Measurements from ENCODE around the gene CARD11. TPM values are rescaled to one million over a fixed set of nuclear protein-coding genes. Genes with fewer than 3 reads are reported as not detected.

CARD11 gene
- total and polyA plus RNA-seq, 5 donors from 2014 or later, result 7.1 to 118 (median 10.8) TPM

- no peak for DNase-seq
- Histone ChIP-seq H3K9me3 (ENCODE audit: control insufficient read depth in 2 of 2, low read length in 2 of 2) (no peaks in the 10 kb centered on the region), H3K4me1 (ENCODE audit: control insufficient read depth, insufficient read depth, low read length, poor library complexity, severe bottlenecking) (peaks cover 42% of the 10 kb centered on the region), H3K4me3 (ENCODE audit: low read depth, low read length) (no peak overlapping the region), H3K36me3 (ENCODE audit: control insufficient read depth, insufficient read depth, low read length) (peaks cover 22% of the 10 kb centered on the region), H3K27ac (ENCODE audit: insufficient read depth, low read length, poor library complexity, severe bottlenecking) (no peak overlapping the region), H3K27me3 (ENCODE audit: control insufficient read depth, insufficient read depth, low read length) (no peaks in the 10 kb centered on the region)
- H3K36me3 Mint-ChIP-seq, result peaks cover 15% of the 10 kb centered on the region
- no peaks in the 10 kb centered on the region for H3K27me3 Mint-ChIP-seq
- peak overlapping the region in 2 of 4 donors; percentile 29 to 62 for H3K4me3 Mint-ChIP-seq
- peak overlapping the region; percentile 79 to 94 (median 81) for H3K27ac Mint-ChIP-seq
- no peaks in the 10 kb centered on the region for H3K9me3 Mint-ChIP-seq
- ATAC-seq (ENCODE audit: low read depth in 2 of 2), result no peak
- H3K4me1 Mint-ChIP-seq, result peaks cover 5 to 87% (median 48%) of the 10 kb centered on the region in 4 donors
Observed at GRCh38 chr7:2982401-2982800, 61.3 kb downstream of the CARD11 start.

GRCh38 chr7:2981103-2981480 lies 62.6 kb downstream of the CARD11 start:
- no peaks in the 10 kb centered on the region for H3K9me3 Mint-ChIP-seq
- peak overlapping the region in 3 of 4 donors; percentile 3 to 35 (median 26) for H3K4me3 Mint-ChIP-seq
- ATAC-seq (ENCODE audit: low read depth in 2 of 2) (no peak), DNase-seq (no peak)
- peaks cover 0 to 84% (median 50%) of the 10 kb centered on the region in 4 donors for H3K4me1 Mint-ChIP-seq
- peak overlapping the region; percentile 46 to 85 (median 81) for H3K27ac Mint-ChIP-seq
- Histone ChIP-seq H3K9me3 (ENCODE audit: control insufficient read depth in 2 of 2, low read length in 2 of 2) (no peaks in the 10 kb centered on the region), H3K4me1 (ENCODE audit: control insufficient read depth, insufficient read depth, low read length, poor library complexity, severe bottlenecking) (peaks cover 42% of the 10 kb centered on the region), H3K4me3 (ENCODE audit: low read depth, low read length) (no peak overlapping the region), H3K27ac (ENCODE audit: insufficient read depth, low read length, poor library complexity, severe bottlenecking) (no peak overlapping the region), H3K36me3 (ENCODE audit: control insufficient read depth, insufficient read depth, low read length) (peaks cover 25% of the 10 kb centered on the region), H3K27me3 (ENCODE audit: control insufficient read depth, insufficient read depth, low read length) (no peaks in the 10 kb centered on the region)
- peaks cover 15% of the 10 kb centered on the region for H3K36me3 Mint-ChIP-seq
- H3K27me3 Mint-ChIP-seq, result no peaks in the 10 kb centered on the region

- ATAC-seq (ENCODE audit: low read depth in 2 of 2), result no peak
- H3K4me3 ChIP-seq (ENCODE audit: low read depth, low read length), result no peak overlapping the region
- H3K36me3 Mint-ChIP-seq, result peaks cover 17% of the 10 kb centered on the region
- peak overlapping the region in 1 of 4 donors; percentile 87 for H3K4me3 Mint-ChIP-seq
- H3K27ac ChIP-seq (ENCODE audit: insufficient read depth, low read length, poor library complexity, severe bottlenecking), result no peak overlapping the region
- H3K36me3 ChIP-seq (ENCODE audit: control insufficient read depth, insufficient read depth, low read length), result peaks cover 23% of the 10 kb centered on the region
- H3K4me1 ChIP-seq (ENCODE audit: control insufficient read depth, insufficient read depth, low read length, poor library complexity, severe bottlenecking), result peaks cover 42% of the 10 kb centered on the region
- H3K9me3 ChIP-seq (ENCODE audit: control insufficient read depth in 2 of 2, low read length in 2 of 2), result no peaks in the 10 kb centered on the region
- peak overlapping the region; percentile 43 to 81 (median 46) for H3K27ac Mint-ChIP-seq
- no peaks in the 10 kb centered on the region for H3K9me3 Mint-ChIP-seq
- DNase-seq, result no peak
- H3K27me3 Mint-ChIP-seq, result no peaks in the 10 kb centered on the region
- no peaks in the 10 kb centered on the region for H3K27me3 ChIP-seq (ENCODE audit: control insufficient read depth, insufficient read depth, low read length)
- H3K4me1 Mint-ChIP-seq, result peaks cover 0 to 81% (median 53%) of the 10 kb centered on the region in 4 donors
Observed at GRCh38 chr7:2980401-2981102, 63.1 kb downstream of the CARD11 start.

GRCh38 chr7:2979951-2980350 lies 63.7 kb downstream of the CARD11 start:
- Mint-ChIP-seq H3K9me3 (no peaks in the 10 kb centered on the region), H3K27me3 (no peaks in the 10 kb centered on the region), H3K36me3 (peaks cover 20% of the 10 kb centered on the region), H3K27ac (no peak overlapping the region), H3K4me1 (peaks cover 0 to 82% (median 54%) of the 10 kb centered on the region in 4 donors), H3K4me3 (peak overlapping the region in 1 of 4 donors; percentile 87)
- Histone ChIP-seq H3K4me1 (ENCODE audit: control insufficient read depth, insufficient read depth, low read length, poor library complexity, severe bottlenecking) (peaks cover 42% of the 10 kb centered on the region), H3K27ac (ENCODE audit: insufficient read depth, low read length, poor library complexity, severe bottlenecking) (no peak overlapping the region), H3K9me3 (ENCODE audit: control insufficient read depth in 2 of 2, low read length in 2 of 2) (no peaks in the 10 kb centered on the region), H3K36me3 (ENCODE audit: control insufficient read depth, insufficient read depth, low read length) (peaks cover 23% of the 10 kb centered on the region), H3K4me3 (ENCODE audit: low read depth, low read length) (no peak overlapping the region), H3K27me3 (ENCODE audit: control insufficient read depth, insufficient read depth, low read length) (no peaks in the 10 kb centered on the region)
- no peak for DNase-seq
- ATAC-seq (ENCODE audit: low read depth in 2 of 2), result no peak

- Mint-ChIP-seq H3K9me3 (no peaks in the 10 kb centered on the region), H3K27me3 (no peaks in the 10 kb centered on the region), H3K4me1 (peaks cover 0 to 75% (median 50%) of the 10 kb centered on the region in 4 donors), H3K36me3 (peaks cover 20% of the 10 kb centered on the region), H3K27ac (peak overlapping the region; percentile 92 to 94 (median 93)), H3K4me3 (peak overlapping the region; percentile 73 to 87 (median 80))
- Histone ChIP-seq H3K4me1 (ENCODE audit: control insufficient read depth, insufficient read depth, low read length, poor library complexity, severe bottlenecking) (peaks cover 42% of the 10 kb centered on the region), H3K4me3 (ENCODE audit: low read depth, low read length) (peak overlapping the region; percentile 56), H3K9me3 (ENCODE audit: control insufficient read depth in 2 of 2, low read length in 2 of 2) (no peaks in the 10 kb centered on the region), H3K27ac (ENCODE audit: insufficient read depth, low read length, poor library complexity, severe bottlenecking) (peak overlapping the region; percentile 18), H3K36me3 (ENCODE audit: control insufficient read depth, insufficient read depth, low read length) (peaks cover 26% of the 10 kb centered on the region), H3K27me3 (ENCODE audit: control insufficient read depth, insufficient read depth, low read length) (no peaks in the 10 kb centered on the region)
- ATAC-seq (ENCODE audit: low read depth in 2 of 2) (no peak), DNase-seq (no peak)
Observed at GRCh38 chr7:2979201-2979631, 64.5 kb downstream of the CARD11 start.

GRCh38 chr7:2978408-2978807 lies 65.3 kb downstream of the CARD11 start:
- Mint-ChIP-seq H3K27me3 (no peaks in the 10 kb centered on the region), H3K36me3 (peaks cover 23% of the 10 kb centered on the region), H3K27ac (peak overlapping the region; percentile 92 to 94 (median 93)), H3K9me3 (no peaks in the 10 kb centered on the region), H3K4me1 (peaks cover 0 to 69% (median 45%) of the 10 kb centered on the region in 4 donors), H3K4me3 (peak overlapping the region; percentile 73 to 87 (median 80))
- no peaks in the 10 kb centered on the region for H3K9me3 ChIP-seq (ENCODE audit: control insufficient read depth in 2 of 2, low read length in 2 of 2)
- H3K4me3 ChIP-seq (ENCODE audit: low read depth, low read length), result peak overlapping the region; percentile 56
- H3K27me3 ChIP-seq (ENCODE audit: control insufficient read depth, insufficient read depth, low read length), result no peaks in the 10 kb centered on the region
- peaks cover 35% of the 10 kb centered on the region for H3K4me1 ChIP-seq (ENCODE audit: control insufficient read depth, insufficient read depth, low read length, poor library complexity, severe bottlenecking)
- DNase-seq (peak; percentile 21 to 86 (median 30)), ATAC-seq (ENCODE audit: low read depth in 2 of 2) (peak; percentile 58 to 74)
- peaks cover 21% of the 10 kb centered on the region for H3K36me3 ChIP-seq (ENCODE audit: control insufficient read depth, insufficient read depth, low read length)
- peak overlapping the region; percentile 18 for H3K27ac ChIP-seq (ENCODE audit: insufficient read depth, low read length, poor library complexity, severe bottlenecking)

- no peak overlapping the region for H3K4me3 ChIP-seq (ENCODE audit: low read depth, low read length)
- DNase-seq, result no peak
- no peaks in the 10 kb centered on the region for H3K27me3 ChIP-seq (ENCODE audit: control insufficient read depth, insufficient read depth, low read length)
- Mint-ChIP-seq H3K4me1 (peaks cover 0 to 56% (median 28%) of the 10 kb centered on the region in 4 donors), H3K4me3 (peak overlapping the region in 1 of 4 donors; percentile 16), H3K9me3 (no peaks in the 10 kb centered on the region), H3K36me3 (peaks cover 18% of the 10 kb centered on the region), H3K27me3 (no peaks in the 10 kb centered on the region), H3K27ac (peak overlapping the region in 2 of 3 donors; percentile 88)
- no peaks in the 10 kb centered on the region for H3K9me3 ChIP-seq (ENCODE audit: control insufficient read depth in 2 of 2, low read length in 2 of 2)
- no peak for ATAC-seq (ENCODE audit: low read depth in 2 of 2)
- peaks cover 22% of the 10 kb centered on the region for H3K4me1 ChIP-seq (ENCODE audit: control insufficient read depth, insufficient read depth, low read length, poor library complexity, severe bottlenecking)
- H3K36me3 ChIP-seq (ENCODE audit: control insufficient read depth, insufficient read depth, low read length), result peaks cover 17% of the 10 kb centered on the region
- no peak overlapping the region for H3K27ac ChIP-seq (ENCODE audit: insufficient read depth, low read length, poor library complexity, severe bottlenecking)
Observed at GRCh38 chr7:2975821-2976371, 67.8 kb downstream of the CARD11 start.
